WTC11 (cell line): ENCODE results near the gene NDST3. TPM values are rescaled to one million over a fixed set of nuclear protein-coding genes. Genes with fewer than 3 reads are reported as not detected.

ENCODE experiments used
- ATAC-seq: fragments of 200-7000 bp; cut with Tn5 transposase; 2 replicates; pipeline ENCODE4 v1.10.0; 2021; ENCODE audit warnings: mild to moderate bottlenecking, moderate library complexity
- CTCF ChIA-PET: fragments of 300-600 bp; sonication (Branson Sonifier 250); formaldehyde crosslinking; loops from one replicate; lab custom pipeline; 2021; ENCODE audit warnings: antibody characterized with exemption; lab: Charles Lee
- POLR2A ChIA-PET: fragments of 350-600 bp; sonication (Branson Sonifier 250); formaldehyde crosslinking; loops from one replicate; lab custom pipeline; 2021; ENCODE audit warnings: antibody characterized with exemption; lab: Charles Lee
- DNase-seq: peaks from one replicate; pipeline ENCODE4 v3.0.0; 2021; ENCODE audit warnings: low spot score
- H3K27ac Mint-ChIP-seq: 2 replicates; pipeline ENCODE4 v1.8.0; 2021; ENCODE audit warnings: mixed read lengths
- H3K27me3 Mint-ChIP-seq: 2 replicates; pipeline ENCODE4 v1.8.0; 2021; ENCODE audit warnings: low read depth, mild to moderate bottlenecking, moderate library complexity, mixed read lengths
- H3K36me3 Mint-ChIP-seq: 2 replicates; pipeline ENCODE4 v1.8.0; 2021; ENCODE audit warnings: mixed read lengths
- H3K4me1 Mint-ChIP-seq: 2 replicates; pipeline ENCODE4 v1.8.0; 2022; ENCODE audit warnings: mixed read lengths
- H3K4me3 Mint-ChIP-seq: 2 replicates; pipeline ENCODE4 v1.8.0; 2021; ENCODE audit warnings: mild to moderate bottlenecking, moderate library complexity, mixed read lengths
- H3K9me3 Mint-ChIP-seq: 2 replicates; pipeline ENCODE4 v1.8.0; 2021; ENCODE audit warnings: mixed read lengths
- ATF1 ChIP-seq: sonication (generic); formaldehyde crosslinking; IDR thresholded peaks from 2 replicates; pipeline ENCODE4 v1.8.1; 2023; ENCODE audit warnings: mild to moderate bottlenecking, moderate library complexity, missing genetic modification reagents
- ELF4 ChIP-seq: sonication (generic); formaldehyde crosslinking; IDR thresholded peaks from 2 replicates; pipeline ENCODE4 v1.8.1; 2022; ENCODE audit warnings: low read depth, mild to moderate bottlenecking, moderate library complexity, missing genetic modification reagents
- EMX1 ChIP-seq: fragments of 250-450 bp; sonication (Bioruptor Pico); IDR thresholded peaks from 2 replicates; pipeline ENCODE4 v1.8.0; 2021; ENCODE audit warnings: mild to moderate bottlenecking
- ETV6 ChIP-seq: sonication (generic); formaldehyde crosslinking; IDR thresholded peaks from 2 replicates; pipeline ENCODE4 v1.8.1; 2022; ENCODE audit warnings: mild to moderate bottlenecking, missing genetic modification reagents
- GABPB1 ChIP-seq: sonication (generic); formaldehyde crosslinking; IDR thresholded peaks from 2 replicates; pipeline ENCODE4 v1.8.1; 2023; ENCODE audit warnings: mild to moderate bottlenecking, missing genetic modification reagents
- GRHL2 ChIP-seq: fragments of 250-450 bp; sonication (Bioruptor Pico); IDR thresholded peaks from 2 replicates; pipeline ENCODE4 v1.8.0; 2022; ENCODE audit warnings: mild to moderate bottlenecking, moderate library complexity; ENCODE audit not compliant: insufficient replicate concordance, severe bottlenecking
- JAZF1 ChIP-seq: fragments of 250-450 bp; sonication (Bioruptor Pico); IDR thresholded peaks from 2 replicates; pipeline ENCODE4 v1.9.0; 2021; ENCODE audit warnings: moderate library complexity, mild to moderate bottlenecking, inconsistent platforms
- NFATC4 ChIP-seq: fragments of 250-450 bp; sonication (Bioruptor Pico); IDR thresholded peaks from 2 replicates; pipeline ENCODE4 v1.9.0; 2021; ENCODE audit warnings: mild to moderate bottlenecking
- NFE2L1 ChIP-seq: sonication (generic); formaldehyde crosslinking; IDR thresholded peaks from 2 replicates; pipeline ENCODE4 v1.8.1; 2023; ENCODE audit warnings: missing genetic modification reagents
- RELA ChIP-seq: sonication (generic); formaldehyde crosslinking; IDR thresholded peaks from 2 replicates; pipeline ENCODE4 v1.8.1; 2022; ENCODE audit warnings: missing genetic modification reagents, mild to moderate bottlenecking, borderline replicate concordance
- SMAD3 ChIP-seq: sonication (generic); formaldehyde crosslinking; IDR thresholded peaks from 2 replicates; pipeline ENCODE4 v1.8.0; 2022; ENCODE audit warnings: missing genetic modification reagents, mild to moderate bottlenecking, borderline replicate concordance
- SMAD4 ChIP-seq: sonication (generic); formaldehyde crosslinking; IDR thresholded peaks from 2 replicates; pipeline ENCODE4 v1.8.0; 2022; ENCODE audit warnings: mild to moderate bottlenecking, missing genetic modification reagents
- SOX15 ChIP-seq: fragments of 250-450 bp; sonication (Bioruptor Pico); IDR thresholded peaks from 2 replicates; pipeline ENCODE4 v1.9.0; 2021; ENCODE audit warnings: mild to moderate bottlenecking
- TP53 ChIP-seq: sonication (generic); formaldehyde crosslinking; IDR thresholded peaks from 2 replicates; pipeline ENCODE4 v1.8.1; 2023; ENCODE audit warnings: mild to moderate bottlenecking, missing genetic modification reagents
- ZNF232 ChIP-seq: sonication (generic); formaldehyde crosslinking; IDR thresholded peaks from 2 replicates; pipeline ENCODE4 v1.8.0; 2022; ENCODE audit warnings: mild to moderate bottlenecking, missing genetic modification reagents
- total RNA-seq: library from RNA; stranded (reverse); gene quantifications from 3 replicates; pipeline ENCODE4 v1.2.3, GENCODE V29; 2021
- TF ChIP-seq, protein P1 (sequence below): sonication (generic); formaldehyde crosslinking; IDR thresholded peaks from 2 replicates; pipeline ENCODE4 v1.8.1; 2023; ENCODE audit warnings: mild to moderate bottlenecking, missing genetic modification reagents
- TF ChIP-seq, protein P2 (sequence below): sonication (generic); formaldehyde crosslinking; IDR thresholded peaks from 2 replicates; pipeline ENCODE4 v1.8.1; 2023; ENCODE audit warnings: mild to moderate bottlenecking, missing genetic modification reagents, borderline replicate concordance
- TF ChIP-seq, protein P3 (sequence below): sonication (generic); formaldehyde crosslinking; IDR thresholded peaks from 2 replicates; pipeline ENCODE4 v1.8.1; 2022; ENCODE audit warnings: low read depth, mild to moderate bottlenecking, moderate library complexity, missing genetic modification reagents, borderline replicate concordance
- TF ChIP-seq, protein P4 (sequence below): sonication (generic); formaldehyde crosslinking; IDR thresholded peaks from 2 replicates; pipeline ENCODE4 v1.8.0; 2023; ENCODE audit warnings: missing genetic modification reagents
- TF ChIP-seq, protein P5 (sequence below): sonication (generic); formaldehyde crosslinking; IDR thresholded peaks from 2 replicates; pipeline ENCODE4 v1.8.1; 2023; ENCODE audit warnings: mild to moderate bottlenecking, missing genetic modification reagents, moderate library complexity
- TF ChIP-seq, protein P6 (sequence below): fragments of 250-450 bp; sonication (Bioruptor Pico); IDR thresholded peaks from 2 replicates; pipeline ENCODE4 v1.8.0; 2021; ENCODE audit warnings: mild to moderate bottlenecking
- TF ChIP-seq, protein P7 (sequence below): fragments of 250-450 bp; sonication (Bioruptor Pico); IDR thresholded peaks from 2 replicates; pipeline ENCODE4 v2.1.2; 2022; ENCODE audit warnings: mild to moderate bottlenecking, moderate library complexity

The NDST3 gene
- total RNA-seq, 1 experiment from 2014 or later, result 0.37 TPM

DNA sequence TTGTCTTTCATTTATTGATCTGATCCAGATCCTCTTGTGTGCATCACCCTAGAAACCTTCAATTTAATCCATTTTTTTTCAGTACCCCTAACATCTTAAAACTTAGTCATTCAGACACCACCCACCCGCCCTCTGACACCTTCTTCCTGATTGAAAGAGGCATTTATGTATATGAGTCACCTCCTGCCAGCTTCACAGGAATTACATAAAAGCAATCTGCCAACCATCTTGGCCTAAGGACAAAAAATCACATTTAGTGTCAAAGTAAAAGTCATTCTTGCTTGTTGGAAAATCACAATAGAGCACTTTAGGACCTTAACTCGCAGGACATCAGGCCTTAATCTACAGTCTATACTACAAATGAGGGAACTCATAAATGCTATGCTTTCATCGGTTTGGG, 52.1 kb downstream of the NDST3 start:
- POLR2A ChIA-PET, result no interaction called here
- DNase-seq (no peak), ATAC-seq (peak; percentile 77)
- TF ChIP-seq EMX1, result no peak
- TF ChIP-seq NFE2L1 (CRISPR knock-in tag), result no peak
- TF ChIP-seq JAZF1 (CRISPR knock-in tag), result no peak
- no peak for TF ChIP-seq GRHL2 (CRISPR knock-in tag)
- TF ChIP-seq, protein P1, sequence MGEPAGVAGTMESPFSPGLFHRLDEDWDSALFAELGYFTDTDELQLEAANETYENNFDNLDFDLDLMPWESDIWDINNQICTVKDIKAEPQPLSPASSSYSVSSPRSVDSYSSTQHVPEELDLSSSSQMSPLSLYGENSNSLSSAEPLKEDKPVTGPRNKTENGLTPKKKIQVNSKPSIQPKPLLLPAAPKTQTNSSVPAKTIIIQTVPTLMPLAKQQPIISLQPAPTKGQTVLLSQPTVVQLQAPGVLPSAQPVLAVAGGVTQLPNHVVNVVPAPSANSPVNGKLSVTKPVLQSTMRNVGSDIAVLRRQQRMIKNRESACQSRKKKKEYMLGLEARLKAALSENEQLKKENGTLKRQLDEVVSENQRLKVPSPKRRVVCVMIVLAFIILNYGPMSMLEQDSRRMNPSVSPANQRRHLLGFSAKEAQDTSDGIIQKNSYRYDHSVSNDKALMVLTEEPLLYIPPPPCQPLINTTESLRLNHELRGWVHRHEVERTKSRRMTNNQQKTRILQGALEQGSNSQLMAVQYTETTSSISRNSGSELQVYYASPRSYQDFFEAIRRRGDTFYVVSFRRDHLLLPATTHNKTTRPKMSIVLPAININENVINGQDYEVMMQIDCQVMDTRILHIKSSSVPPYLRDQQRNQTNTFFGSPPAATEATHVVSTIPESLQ (CRISPR knock-in tag), result no peak
- TF ChIP-seq ELF4 (CRISPR knock-in tag), result no peak
- TF ChIP-seq SMAD3 (CRISPR knock-in tag), result no peak
- Mint-ChIP-seq H3K4me1 (peaks cover 34% of the 10 kb centered on the region), H3K27ac (peak overlapping the region; percentile 64), H3K27me3 (no peaks in the 10 kb centered on the region), H3K36me3 (no peaks in the 10 kb centered on the region), H3K4me3 (no peak overlapping the region), H3K9me3 (no peaks in the 10 kb centered on the region)
- CTCF ChIA-PET, result interaction anchor here (1.1 to 1.8 kb wide), 2 partner anchors 52 to 267 kb away, joined by 3 to 4 read pairs; partner anchors contain the start of genes NDST3 and PRSS12

DNA sequence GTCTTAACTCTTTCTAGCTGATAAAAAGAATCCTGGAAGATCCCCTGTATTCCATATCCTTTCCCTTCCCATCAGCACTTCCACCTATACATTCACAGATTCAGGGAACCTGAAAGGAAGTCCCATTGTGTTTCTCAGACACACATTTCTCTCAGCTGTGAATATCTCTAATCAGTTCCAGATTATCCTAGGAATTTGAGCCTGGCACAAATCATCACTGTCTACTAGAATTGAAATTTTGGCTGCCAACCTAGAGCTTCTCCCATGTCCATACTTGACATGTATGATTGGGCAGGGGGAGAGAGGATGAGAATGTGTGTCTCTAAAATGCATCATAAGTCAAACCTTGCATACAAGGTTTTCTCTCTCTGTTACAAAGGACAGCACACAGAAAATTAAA, 53.1 kb downstream of the NDST3 start:
- no peak for ATAC-seq
- Mint-ChIP-seq H3K9me3 (no peaks in the 10 kb centered on the region), H3K4me3 (no peak overlapping the region), H3K36me3 (no peaks in the 10 kb centered on the region), H3K27ac (peak overlapping the region; percentile 58; the same call in 1 of the 2 replicates), H3K27me3 (no peaks in the 10 kb centered on the region)
- POLR2A ChIA-PET, result no interaction called here
- TF ChIP-seq NFATC4 (CRISPR knock-in tag) (no peak), RELA (no peak), NFE2L1 (CRISPR knock-in tag) (no peak), SOX15 (CRISPR knock-in tag) (no peak), SMAD4 (CRISPR knock-in tag) (no peak), ATF1 (CRISPR knock-in tag) (no peak), TP53 (CRISPR knock-in tag) (no peak), GABPB1 (CRISPR knock-in tag) (no peak), ZNF232 (no peak), ETV6 (CRISPR knock-in tag) (no peak)
- TF ChIP-seq, protein P2, sequence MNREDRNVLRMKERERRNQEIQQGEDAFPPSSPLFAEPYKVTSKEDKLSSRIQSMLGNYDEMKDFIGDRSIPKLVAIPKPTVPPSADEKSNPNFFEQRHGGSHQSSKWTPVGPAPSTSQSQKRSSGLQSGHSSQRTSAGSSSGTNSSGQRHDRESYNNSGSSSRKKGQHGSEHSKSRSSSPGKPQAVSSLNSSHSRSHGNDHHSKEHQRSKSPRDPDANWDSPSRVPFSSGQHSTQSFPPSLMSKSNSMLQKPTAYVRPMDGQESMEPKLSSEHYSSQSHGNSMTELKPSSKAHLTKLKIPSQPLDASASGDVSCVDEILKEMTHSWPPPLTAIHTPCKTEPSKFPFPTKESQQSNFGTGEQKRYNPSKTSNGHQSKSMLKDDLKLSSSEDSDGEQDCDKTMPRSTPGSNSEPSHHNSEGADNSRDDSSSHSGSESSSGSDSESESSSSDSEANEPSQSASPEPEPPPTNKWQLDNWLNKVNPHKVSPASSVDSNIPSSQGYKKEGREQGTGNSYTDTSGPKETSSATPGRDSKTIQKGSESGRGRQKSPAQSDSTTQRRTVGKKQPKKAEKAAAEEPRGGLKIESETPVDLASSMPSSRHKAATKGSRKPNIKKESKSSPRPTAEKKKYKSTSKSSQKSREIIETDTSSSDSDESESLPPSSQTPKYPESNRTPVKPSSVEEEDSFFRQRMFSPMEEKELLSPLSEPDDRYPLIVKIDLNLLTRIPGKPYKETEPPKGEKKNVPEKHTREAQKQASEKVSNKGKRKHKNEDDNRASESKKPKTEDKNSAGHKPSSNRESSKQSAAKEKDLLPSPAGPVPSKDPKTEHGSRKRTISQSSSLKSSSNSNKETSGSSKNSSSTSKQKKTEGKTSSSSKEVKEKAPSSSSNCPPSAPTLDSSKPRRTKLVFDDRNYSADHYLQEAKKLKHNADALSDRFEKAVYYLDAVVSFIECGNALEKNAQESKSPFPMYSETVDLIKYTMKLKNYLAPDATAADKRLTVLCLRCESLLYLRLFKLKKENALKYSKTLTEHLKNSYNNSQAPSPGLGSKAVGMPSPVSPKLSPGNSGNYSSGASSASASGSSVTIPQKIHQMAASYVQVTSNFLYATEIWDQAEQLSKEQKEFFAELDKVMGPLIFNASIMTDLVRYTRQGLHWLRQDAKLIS (CRISPR knock-in tag), result no peak
- TF ChIP-seq, protein P3, sequence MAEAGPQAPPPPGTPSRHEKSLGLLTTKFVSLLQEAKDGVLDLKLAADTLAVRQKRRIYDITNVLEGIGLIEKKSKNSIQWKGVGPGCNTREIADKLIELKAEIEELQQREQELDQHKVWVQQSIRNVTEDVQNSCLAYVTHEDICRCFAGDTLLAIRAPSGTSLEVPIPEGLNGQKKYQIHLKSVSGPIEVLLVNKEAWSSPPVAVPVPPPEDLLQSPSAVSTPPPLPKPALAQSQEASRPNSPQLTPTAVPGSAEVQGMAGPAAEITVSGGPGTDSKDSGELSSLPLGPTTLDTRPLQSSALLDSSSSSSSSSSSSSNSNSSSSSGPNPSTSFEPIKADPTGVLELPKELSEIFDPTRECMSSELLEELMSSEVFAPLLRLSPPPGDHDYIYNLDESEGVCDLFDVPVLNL (CRISPR knock-in tag), result no peak
- TF ChIP-seq, protein P4, sequence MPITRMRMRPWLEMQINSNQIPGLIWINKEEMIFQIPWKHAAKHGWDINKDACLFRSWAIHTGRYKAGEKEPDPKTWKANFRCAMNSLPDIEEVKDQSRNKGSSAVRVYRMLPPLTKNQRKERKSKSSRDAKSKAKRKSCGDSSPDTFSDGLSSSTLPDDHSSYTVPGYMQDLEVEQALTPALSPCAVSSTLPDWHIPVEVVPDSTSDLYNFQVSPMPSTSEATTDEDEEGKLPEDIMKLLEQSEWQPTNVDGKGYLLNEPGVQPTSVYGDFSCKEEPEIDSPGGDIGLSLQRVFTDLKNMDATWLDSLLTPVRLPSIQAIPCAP (CRISPR knock-in tag), result no peak
- TF ChIP-seq, protein P5, sequence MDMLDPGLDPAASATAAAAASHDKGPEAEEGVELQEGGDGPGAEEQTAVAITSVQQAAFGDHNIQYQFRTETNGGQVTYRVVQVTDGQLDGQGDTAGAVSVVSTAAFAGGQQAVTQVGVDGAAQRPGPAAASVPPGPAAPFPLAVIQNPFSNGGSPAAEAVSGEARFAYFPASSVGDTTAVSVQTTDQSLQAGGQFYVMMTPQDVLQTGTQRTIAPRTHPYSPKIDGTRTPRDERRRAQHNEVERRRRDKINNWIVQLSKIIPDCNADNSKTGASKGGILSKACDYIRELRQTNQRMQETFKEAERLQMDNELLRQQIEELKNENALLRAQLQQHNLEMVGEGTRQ, result no peak
- TF ChIP-seq, protein P6, sequence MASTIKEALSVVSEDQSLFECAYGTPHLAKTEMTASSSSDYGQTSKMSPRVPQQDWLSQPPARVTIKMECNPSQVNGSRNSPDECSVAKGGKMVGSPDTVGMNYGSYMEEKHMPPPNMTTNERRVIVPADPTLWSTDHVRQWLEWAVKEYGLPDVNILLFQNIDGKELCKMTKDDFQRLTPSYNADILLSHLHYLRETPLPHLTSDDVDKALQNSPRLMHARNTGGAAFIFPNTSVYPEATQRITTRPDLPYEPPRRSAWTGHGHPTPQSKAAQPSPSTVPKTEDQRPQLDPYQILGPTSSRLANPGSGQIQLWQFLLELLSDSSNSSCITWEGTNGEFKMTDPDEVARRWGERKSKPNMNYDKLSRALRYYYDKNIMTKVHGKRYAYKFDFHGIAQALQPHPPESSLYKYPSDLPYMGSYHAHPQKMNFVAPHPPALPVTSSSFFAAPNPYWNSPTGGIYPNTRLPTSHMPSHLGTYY, result no peak
- TF ChIP-seq, protein P7, sequence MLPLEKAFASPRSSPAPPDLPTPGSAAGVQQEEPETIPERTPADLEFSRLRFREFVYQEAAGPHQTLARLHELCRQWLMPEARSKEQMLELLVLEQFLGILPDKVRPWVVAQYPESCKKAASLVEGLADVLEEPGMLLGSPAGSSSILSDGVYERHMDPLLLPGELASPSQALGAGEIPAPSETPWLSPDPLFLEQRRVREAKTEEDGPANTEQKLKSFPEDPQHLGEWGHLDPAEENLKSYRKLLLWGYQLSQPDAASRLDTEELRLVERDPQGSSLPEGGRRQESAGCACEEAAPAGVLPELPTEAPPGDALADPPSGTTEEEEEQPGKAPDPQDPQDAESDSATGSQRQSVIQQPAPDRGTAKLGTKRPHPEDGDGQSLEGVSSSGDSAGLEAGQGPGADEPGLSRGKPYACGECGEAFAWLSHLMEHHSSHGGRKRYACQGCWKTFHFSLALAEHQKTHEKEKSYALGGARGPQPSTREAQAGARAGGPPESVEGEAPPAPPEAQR (CRISPR knock-in tag), result no peak
- TF ChIP-seq, all 79 proteins: peak for 0
- peaks cover 25% of the 10 kb centered on the region for H3K4me1 Mint-ChIP-seq
- CTCF ChIA-PET, result interaction anchor here (1.1 kb wide), 1 partner anchor 9 kb away, joined by 3 read pairs; no protein-coding TSS in a partner anchor
- no peak for DNase-seq
